GM10847 (cell line): Measurements from ENCODE around the gene MAGI2.

Experiments
- POLR2A ChIP-seq: IDR thresholded peaks from 2 replicates; pipeline ENCODE4 v1.6.1; 2011; ENCODE audit not compliant: insufficient read length; ENCODE audit errors: extremely low read depth

The MAGI2 gene

GRCh38 chr7:78489476-78490240 lies 963.8 kb downstream of the MAGI2 start:
- TF ChIP-seq POLR2A, result no peak

DNA sequence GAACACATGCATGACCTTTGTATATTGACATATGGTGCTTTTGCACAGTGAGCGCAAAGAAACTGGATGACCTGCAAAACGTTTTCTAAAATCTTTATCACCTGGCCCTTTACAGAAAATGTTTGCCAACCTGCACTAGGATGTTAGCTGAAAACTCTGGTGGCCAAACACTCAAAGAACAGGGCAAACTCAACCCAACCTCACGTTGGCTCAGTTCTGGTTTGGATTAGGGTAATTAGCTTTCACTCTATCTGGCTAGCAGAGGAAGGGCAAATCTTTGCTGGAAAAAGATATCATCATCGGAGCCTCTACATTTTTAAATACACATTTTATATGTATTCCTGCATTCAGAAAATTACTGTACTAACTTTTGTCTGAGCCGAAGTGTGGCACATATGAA lies 966.0 kb downstream of the MAGI2 start:
- no peak for TF ChIP-seq POLR2A

DNA sequence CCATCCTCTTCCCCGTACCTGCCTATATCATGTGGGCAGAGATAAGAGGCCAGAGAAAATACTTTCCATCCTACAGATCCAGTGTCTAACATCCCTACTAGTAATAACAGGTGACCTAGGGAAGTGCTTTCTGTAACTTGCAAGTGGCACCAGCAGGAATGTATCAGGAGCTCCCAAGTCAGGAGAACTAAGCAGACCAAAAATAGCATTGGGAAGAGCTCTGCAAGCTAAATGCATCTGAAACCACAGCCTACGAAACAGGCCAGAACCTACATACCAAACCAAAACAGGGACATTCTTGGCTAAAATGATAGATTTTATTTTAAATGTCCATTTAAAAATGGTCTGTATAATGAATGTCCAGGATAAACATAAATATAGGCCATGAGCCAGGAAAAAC lies 974.1 kb downstream of the MAGI2 start:
- no peak for TF ChIP-seq POLR2A

- no peak for TF ChIP-seq POLR2A
Measured at GRCh38 chr7:78476851-78477405, 976.5 kb downstream of the MAGI2 start.

- TF ChIP-seq POLR2A, result no peak
Measured at GRCh38 chr7:78473571-78474301, 979.7 kb downstream of the MAGI2 start.

DNA sequence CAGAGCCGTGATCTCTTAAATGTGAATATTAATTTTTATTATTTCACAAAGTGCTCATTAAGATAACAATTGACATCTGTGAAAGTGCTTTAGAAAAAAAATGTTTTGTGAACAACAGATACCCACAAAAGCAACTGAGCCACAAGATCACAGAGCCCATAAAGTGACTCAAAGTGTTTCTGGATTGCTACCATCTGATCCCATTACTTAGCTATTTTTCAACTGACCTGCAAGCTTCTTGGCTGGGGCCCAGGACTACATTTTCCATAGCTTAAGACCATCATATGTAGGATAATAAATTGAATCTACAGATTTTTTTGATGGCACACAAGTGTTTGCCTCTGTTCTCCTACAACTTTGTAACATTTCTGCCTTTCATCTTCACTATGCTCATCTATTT lies 980.4 kb downstream of the MAGI2 start:
- no peak for TF ChIP-seq POLR2A

GRCh38 chr7:78472519-78472918 lies 980.9 kb downstream of the MAGI2 start:
- no peak for TF ChIP-seq POLR2A

GRCh38 chr7:78465894-78466293 lies 987.6 kb downstream of the MAGI2 start:
- no peak for TF ChIP-seq POLR2A

DNA sequence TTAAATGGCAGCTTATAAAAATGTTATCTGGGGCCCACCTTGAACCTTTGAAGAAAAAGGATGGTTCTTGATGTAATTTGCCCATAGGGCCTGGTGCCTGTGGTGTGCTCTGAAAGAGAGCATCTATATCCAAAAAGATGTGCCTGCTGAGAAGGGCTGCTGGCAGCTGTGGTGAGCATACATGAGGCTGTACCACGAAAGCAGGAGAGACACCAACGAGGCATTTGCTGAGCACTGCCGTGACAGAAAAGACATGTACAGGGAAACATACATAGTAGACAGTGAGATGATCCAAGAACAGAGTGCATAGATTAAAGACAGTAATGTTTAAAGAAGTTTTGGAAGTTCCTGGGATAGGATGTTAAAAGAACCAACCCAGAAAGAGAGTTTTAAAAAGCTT lies 990.4 kb downstream of the MAGI2 start:
- TF ChIP-seq POLR2A, result no peak

DNA sequence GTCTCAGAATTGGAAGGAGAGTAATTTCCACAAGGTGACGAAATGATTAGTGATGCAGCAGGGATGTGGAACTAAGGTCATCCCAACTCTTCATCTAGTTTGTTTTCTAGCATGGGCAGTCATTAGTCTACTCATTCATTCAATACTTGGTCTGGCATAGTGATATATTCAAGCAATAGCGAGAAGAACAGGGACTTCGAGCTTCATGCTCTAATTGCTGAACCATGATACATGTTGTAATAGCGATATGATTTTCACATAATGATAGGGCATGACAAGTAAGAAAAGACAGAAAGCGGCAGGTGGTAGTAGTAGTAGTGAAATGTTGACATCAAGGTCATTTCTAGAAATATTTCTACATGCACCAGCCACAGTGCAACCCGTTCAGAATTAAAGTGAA lies 1002.8 kb downstream of the MAGI2 start:
- TF ChIP-seq POLR2A, result no peak

GRCh38 chr7:78448911-78449310 lies 1004.6 kb downstream of the MAGI2 start:
- no peak for TF ChIP-seq POLR2A

GRCh38 chr7:78444267-78444666 lies 1009.2 kb downstream of the MAGI2 start:
- no peak for TF ChIP-seq POLR2A

DNA sequence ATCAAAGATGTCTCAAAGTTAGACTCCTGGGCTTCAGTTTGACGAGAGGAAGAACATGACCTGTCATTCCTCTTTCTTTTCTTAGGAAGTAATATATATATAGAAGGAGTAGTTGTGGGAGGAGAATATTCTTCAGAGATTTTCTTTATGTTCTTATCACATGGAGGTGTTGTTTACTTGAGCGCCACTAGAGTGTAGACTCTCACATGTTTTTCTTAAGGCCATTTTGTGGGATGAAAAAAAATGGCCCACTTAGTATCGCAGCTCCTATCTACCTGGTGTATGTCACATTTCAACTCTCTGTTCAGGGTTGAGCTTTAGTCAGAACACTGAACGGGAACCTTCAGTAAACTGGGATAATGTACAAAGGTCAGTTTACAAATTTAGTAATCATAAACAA lies 1009.7 kb downstream of the MAGI2 start:
- TF ChIP-seq POLR2A, result no peak

GRCh38 chr7:78441737-78442136 lies 1011.7 kb downstream of the MAGI2 start:
- no peak for TF ChIP-seq POLR2A

- no peak for TF ChIP-seq POLR2A
Measured at GRCh38 chr7:78438433-78438832, 1015.0 kb downstream of the MAGI2 start.

- no peak for TF ChIP-seq POLR2A
Measured at GRCh38 chr7:78437118-78437517, 1016.3 kb downstream of the MAGI2 start.
